ENCODE measurements around the gene TMEM42.
"Not testable (repeated sequence)": the region's sequence is repeated elsewhere in the genome, so short reads cannot be mapped to it uniquely, and the experiment has no call there.

Gene TMEM42

GRCh38 chr3:44861412-44862225 lies at the start of gene TMEM42:
Gene TMEM42 (plus strand): TSS chr3:44861912. CDS start chr3:44861925, 13 bp downstream.
- peak; percentile 93 for DNase-seq

- DNase-seq, result no peak
Observed at GRCh38 chr3:44814751-44815150, 47.0 kb upstream of the TMEM42 start.

GRCh38 chr3:44816334-44816733 lies 45.4 kb upstream of the TMEM42 start:
- DNase-seq, result not testable (repeated sequence)

- not testable (repeated sequence) for DNase-seq
Observed at GRCh38 chr3:44821206-44821605, 40.5 kb upstream of the TMEM42 start.

GRCh38 chr3:44825264-44825925 lies 36.3 kb upstream of the TMEM42 start:
- DNase-seq, result peak; percentile 12

- DNase-seq, result no peak
Observed at GRCh38 chr3:44827196-44827595, 34.5 kb upstream of the TMEM42 start.

- no peak for DNase-seq
Observed at GRCh38 chr3:44831232-44831631, 30.5 kb upstream of the TMEM42 start.

GRCh38 chr3:44832032-44832431 lies 29.7 kb upstream of the TMEM42 start:
- DNase-seq, result no peak

- DNase-seq, result no peak
Observed at GRCh38 chr3:44832965-44833364, 28.7 kb upstream of the TMEM42 start.

GRCh38 chr3:44833394-44833793 lies 28.3 kb upstream of the TMEM42 start:
- no peak for DNase-seq

GRCh38 chr3:44835684-44836083 lies 26.0 kb upstream of the TMEM42 start:
- no peak for DNase-seq

- no peak for DNase-seq
Observed at GRCh38 chr3:44842376-44842775, 19.3 kb upstream of the TMEM42 start.

GRCh38 chr3:44845528-44846520 lies 15.9 kb upstream of the TMEM42 start:
- no peak for DNase-seq

GRCh38 chr3:44848634-44849033 lies 13.1 kb upstream of the TMEM42 start:
- DNase-seq, result no peak

- DNase-seq, result not testable (repeated sequence)
Observed at GRCh38 chr3:44856663-44857062, 5.0 kb upstream of the TMEM42 start.

- no peak for DNase-seq
Observed at GRCh38 chr3:44860117-44860516, 1.6 kb upstream of the TMEM42 start.

GRCh38 chr3:44862226-44862637 lies 520 bp downstream of the TMEM42 start:
- no peak for DNase-seq

GRCh38 chr3:44865272-44866035 lies 3.7 kb downstream of the TMEM42 start:
- DNase-seq, result no peak

- DNase-seq, result no peak
Observed at GRCh38 chr3:44867421-44868111, 5.9 kb downstream of the TMEM42 start.

GRCh38 chr3:44870375-44871061 lies 8.8 kb downstream of the TMEM42 start:
- DNase-seq, result no peak

- DNase-seq, result no peak
Observed at GRCh38 chr3:44874308-44874707, 12.6 kb downstream of the TMEM42 start, which contains the start of gene TGM4. Gene TGM4 (plus strand): TSS chr3:44874608. CDS start chr3:44874679, 71 bp downstream.
